NT2/D1 (cell line): Measurements from ENCODE around the gene EEFSEC.

Source experiments
- SUZ12 ChIP-seq: IDR thresholded peaks from 2 replicates; pipeline ENCODE4 v1.6.1; 2011; ENCODE audit not compliant: insufficient read length, insufficient read depth; ENCODE audit errors: extremely low read depth
- YY1 ChIP-seq: IDR thresholded peaks from 2 replicates; pipeline ENCODE4 v1.6.1; 2011; ENCODE audit not compliant: insufficient read length, insufficient read depth
- ZNF274 ChIP-seq: IDR thresholded peaks from 2 replicates; pipeline ENCODE4 v1.6.1; 2011; ENCODE audit warnings: mild to moderate bottlenecking, low read depth, low read length

DNA sequence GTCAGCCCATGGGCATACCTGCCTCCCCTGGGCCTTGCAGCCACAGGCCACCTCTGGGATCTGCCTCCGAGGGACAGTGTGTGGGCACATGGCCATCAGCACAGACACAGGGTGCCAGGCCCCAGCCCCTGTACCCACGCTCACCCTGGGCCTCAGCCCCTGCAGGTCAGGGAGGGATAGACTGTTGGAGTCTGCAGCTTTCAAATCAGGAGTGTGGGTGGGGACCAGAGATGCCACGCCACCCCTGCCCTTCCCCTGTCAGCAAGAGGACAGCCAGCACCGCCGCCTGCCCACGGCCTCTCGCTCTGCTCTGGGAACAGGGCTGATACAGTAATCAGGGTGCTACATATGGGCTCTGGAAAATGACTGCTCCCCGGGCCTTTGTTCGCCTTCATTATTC, 240.8 kb downstream of the EEFSEC start:
- no peak for TF ChIP-seq SUZ12
- TF ChIP-seq YY1, result no peak
- TF ChIP-seq ZNF274, result no peak
